Stimulated activated CD4-positive, alpha-beta T cell treated with anti-CD3 and anti-CD28 coated beads, Interleukin-1b, Interleukin-23, amount 100 ng/mL, for 48 hours (primary cell): ENCODE data around the gene KCNA1.

ENCODE experiments used
- DNase-seq: peaks from one replicate; pipeline ENCODE4 v3.0.0-alpha.2; 2020

The KCNA1 gene

GRCh38 chr12:4911316-4911994 is 1.8 kb downstream of the KCNA1 start:
- DNase-seq: no peak

- no peak for DNase-seq
Observed at GRCh38 chr12:4914720-4915119, 5.0 kb downstream of the KCNA1 start.

- DNase-seq: no peak
Observed at GRCh38 chr12:4915752-4916151, 6.0 kb downstream of the KCNA1 start.

- DNase-seq: no peak
Observed at GRCh38 chr12:4918950-4919660, 9.4 kb downstream of the KCNA1 start.

- DNase-seq: no peak
Observed at GRCh38 chr12:4932576-4932975, 22.9 kb downstream of the KCNA1 start.

- no peak for DNase-seq
Observed at GRCh38 chr12:4933411-4933810, 23.7 kb downstream of the KCNA1 start.

DNA sequence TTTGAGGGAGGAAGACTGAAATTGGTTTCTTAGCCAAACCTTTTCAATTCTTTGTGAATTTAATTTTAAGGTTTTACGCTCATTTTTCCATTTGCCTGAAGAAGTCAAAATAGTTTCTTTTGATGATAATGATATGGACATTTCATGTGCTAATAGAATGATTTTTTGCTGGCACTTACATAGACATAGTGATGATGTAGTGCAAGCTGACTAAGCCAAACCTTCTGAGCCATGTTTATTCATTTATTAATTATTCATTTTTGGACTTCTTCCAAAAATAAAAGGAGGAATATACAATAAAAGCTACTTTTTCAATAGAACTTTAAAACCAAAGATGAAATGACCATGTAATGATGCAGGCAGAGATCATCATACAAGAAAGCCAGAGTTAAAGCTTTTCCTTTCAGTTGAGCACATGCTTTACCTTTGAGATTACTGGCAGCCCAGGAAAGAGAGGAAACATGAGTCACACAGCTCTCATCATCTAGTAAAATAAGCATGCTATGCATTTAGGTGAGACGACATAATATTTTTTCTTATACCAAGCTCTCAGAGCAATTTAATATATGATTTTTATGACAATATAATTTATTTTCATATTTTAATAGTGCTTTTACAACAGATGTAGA is 24.8 kb downstream of the KCNA1 start:
- no peak for DNase-seq

DNA sequence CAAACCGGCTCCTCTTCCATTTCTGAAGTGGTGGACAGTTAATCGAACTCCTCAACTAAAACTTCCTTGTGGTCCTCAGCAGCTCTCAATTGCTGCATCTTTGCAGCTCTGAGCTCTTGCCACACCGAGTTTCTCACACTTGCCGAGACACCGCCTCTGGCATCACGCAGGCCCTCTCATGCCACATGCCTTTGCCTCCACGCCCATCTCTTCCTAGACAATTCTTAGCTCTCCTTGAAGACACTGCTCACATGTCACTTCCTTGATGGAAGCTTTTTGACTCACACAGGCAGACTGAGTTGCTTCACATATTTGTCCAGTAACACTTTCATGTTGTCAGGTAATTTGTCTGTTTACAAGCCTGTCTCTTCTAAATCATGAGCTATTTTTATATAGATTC is 29.2 kb downstream of the KCNA1 start:
- no peak for DNase-seq

GRCh38 chr12:4939418-4940023 is 29.8 kb downstream of the KCNA1 start:
- no peak for DNase-seq

DNA sequence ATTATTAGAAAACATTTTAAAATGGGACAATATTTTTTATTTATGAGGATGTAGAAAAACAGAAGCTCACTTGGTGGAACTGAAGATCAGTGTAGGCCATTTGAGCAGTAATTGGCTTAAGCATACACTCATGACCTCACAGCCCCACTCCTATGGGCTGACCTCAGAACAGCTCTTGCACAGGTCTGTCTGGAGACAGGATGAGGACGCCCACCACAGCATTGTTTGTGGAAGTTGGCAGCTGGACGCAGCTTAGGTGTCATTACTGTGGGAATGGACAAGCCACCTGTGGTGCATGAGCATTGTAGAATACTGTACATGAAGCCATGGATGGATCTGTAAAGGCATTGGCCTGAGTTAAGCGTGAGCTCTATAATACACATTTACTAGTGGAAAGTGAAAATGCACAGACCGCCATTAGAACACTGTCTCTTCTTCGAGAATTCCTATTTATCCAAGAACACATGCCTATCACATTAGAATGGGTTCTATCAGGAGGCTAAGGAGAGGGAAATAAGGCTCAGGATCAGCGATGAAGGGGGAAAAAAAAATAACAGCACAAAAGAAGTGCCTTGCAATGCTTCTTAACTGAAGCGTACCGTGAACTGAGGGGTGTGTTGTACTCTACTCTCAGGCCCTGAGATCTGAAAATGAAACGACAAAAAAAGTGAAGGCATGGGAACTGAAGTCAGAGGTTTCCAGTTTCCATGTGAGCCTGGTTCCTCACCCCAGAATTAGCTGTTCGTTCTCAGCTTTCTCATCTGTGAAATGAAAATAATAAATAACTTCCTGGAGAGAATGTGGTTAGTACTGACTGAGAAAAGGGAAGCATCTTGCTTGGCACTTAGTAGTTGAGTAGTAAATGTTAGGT is 33.6 kb downstream of the KCNA1 start:
- no peak for DNase-seq

DNA sequence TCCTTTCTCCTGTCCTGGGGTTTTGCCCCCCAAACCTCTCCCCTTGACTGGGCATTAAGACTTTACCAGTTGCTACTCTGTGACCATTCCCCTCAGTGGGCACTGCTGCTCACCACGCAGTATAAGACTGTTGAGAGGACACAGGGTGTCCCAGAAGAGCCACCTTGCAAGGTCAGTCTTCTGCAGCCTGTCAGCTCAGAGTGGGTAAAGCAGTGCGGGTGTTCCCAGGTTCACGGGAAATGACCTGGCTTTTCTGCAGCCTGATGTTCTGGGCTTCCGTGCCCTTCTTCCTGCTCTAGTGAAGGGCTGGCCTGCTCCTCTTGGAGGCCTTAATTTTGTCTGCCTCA is 34.2 kb downstream of the KCNA1 start:
- no peak for DNase-seq

DNA sequence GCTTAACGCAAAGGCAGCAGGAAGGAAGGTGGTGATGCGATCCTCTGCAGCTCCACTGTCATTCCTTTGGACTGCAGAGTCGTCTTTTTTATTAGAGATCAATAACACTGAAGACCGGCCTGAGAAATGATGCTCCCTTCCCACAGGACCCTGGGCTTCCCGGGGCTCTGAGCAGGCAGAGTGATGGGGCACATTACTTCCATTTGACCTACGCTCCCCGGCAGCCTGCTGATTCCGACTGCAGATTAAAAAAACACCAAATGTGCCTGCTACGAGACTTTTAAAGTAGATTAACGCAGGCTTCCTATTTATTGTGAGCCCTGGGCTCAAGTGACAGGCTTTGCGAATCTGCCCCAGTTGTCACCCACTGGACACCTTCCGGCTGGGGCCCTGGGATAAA is 37.5 kb downstream of the KCNA1 start:
- DNase-seq: no peak

GRCh38 chr12:4951083-4951482 is 41.4 kb downstream of the KCNA1 start:
- DNase-seq: no peak

GRCh38 chr12:4951601-4952000 is 41.9 kb downstream of the KCNA1 start:
- DNase-seq: no peak

DNA sequence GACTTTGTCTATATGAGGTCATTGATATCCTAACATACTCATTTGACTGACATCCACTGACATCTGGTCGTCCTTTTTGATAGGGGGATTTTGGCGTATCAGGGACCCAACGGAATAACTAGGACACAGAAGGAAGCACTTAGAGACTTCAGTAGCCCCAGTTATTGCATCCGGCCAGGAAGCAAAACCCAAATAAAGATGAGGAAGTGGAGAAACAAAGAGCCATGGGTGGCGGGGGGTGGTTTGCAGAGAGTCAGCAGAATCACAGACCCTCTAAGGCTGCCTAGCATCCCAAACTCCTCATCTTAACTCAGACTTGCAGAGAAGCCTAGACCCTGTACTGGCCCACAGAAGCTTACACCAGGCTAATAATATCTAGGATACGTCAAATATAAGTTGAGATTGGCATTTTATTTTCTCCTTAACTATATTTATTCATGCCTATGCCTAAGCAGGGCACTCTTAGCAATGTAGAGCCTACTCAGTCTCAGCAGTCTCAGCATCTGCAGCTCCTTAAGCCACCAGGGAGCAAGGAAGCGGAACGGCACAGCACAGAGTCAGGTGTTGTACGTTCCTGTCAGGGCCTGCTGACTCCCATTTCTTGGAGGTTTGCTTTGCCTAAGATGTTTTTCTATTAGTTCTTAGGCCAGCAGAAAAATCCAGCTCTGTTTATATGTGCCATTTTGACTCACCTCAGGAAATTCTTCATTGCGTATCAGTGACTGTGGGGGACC is 45.1 kb downstream of the KCNA1 start:
- no peak for DNase-seq

DNA sequence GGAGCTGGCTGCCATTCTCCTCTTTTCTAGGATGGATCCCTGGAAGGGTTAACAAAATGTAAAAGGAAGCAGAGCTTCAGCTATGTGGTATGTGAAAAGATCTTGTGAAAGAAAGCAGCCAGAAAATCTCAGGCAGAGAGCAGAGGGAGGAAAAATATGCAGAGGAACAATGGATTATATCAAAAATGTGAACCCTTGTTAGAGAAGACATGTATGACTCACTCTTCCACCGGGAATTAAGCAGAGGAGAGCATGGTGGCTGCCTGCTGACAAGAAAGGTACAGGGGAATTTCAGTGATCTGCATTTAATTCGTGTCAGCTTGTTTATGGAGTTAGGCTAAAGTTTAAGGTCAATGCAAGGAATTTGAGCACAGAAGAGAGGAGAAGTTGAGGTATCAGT is 46.3 kb downstream of the KCNA1 start:
- no peak for DNase-seq

GRCh38 chr12:4956968-4957367 is 47.3 kb downstream of the KCNA1 start:
- no peak for DNase-seq

GRCh38 chr12:4957761-4958160 is 48.1 kb downstream of the KCNA1 start:
- no peak for DNase-seq

DNA sequence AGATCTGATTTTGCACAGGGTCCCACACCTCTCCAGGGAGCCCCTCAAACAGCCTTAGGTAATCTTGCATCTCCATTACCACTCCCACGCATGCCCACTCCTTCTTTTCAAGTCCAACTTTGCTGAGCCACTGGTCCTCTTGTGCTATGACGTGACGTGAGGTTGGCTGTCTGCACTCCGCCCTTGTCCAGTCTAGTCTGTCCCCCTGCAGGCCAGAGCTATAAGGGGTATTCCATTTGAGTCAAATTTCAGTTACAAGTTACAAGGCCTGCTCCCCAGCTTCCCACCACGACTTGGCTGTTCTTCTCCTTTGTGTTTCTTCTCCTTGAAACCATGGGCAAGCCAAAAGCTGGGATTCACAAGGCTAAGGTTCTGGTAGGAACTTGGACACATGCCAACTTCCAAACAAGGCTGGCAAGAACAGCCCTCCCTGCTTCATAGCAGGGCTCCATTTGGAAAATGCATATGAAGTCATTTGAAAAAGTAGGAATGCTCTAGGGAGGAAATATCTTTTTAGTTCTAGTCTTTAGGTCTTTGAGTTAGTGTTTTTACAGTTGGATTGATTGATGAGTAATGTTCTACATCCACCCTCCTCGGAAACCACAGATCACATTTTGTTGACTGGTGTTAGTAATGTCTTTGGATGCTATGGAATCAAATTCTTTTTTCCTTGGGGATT is 49.1 kb downstream of the KCNA1 start:
- DNase-seq: no peak

- no peak for DNase-seq
Observed at GRCh38 chr12:4959381-4959780, 49.7 kb downstream of the KCNA1 start.

- no peak for DNase-seq
Observed at GRCh38 chr12:4960030-4960429, 50.3 kb downstream of the KCNA1 start.

GRCh38 chr12:4960547-4960946 is 50.8 kb downstream of the KCNA1 start:
- DNase-seq: no peak
